ENCODE results near the gene UBE2V1.
"Not testable (repeated sequence)": the region's sequence is repeated elsewhere in the genome, so short reads cannot be mapped to it uniquely, and the experiment has no call there.

Gene UBE2V1

DNA sequence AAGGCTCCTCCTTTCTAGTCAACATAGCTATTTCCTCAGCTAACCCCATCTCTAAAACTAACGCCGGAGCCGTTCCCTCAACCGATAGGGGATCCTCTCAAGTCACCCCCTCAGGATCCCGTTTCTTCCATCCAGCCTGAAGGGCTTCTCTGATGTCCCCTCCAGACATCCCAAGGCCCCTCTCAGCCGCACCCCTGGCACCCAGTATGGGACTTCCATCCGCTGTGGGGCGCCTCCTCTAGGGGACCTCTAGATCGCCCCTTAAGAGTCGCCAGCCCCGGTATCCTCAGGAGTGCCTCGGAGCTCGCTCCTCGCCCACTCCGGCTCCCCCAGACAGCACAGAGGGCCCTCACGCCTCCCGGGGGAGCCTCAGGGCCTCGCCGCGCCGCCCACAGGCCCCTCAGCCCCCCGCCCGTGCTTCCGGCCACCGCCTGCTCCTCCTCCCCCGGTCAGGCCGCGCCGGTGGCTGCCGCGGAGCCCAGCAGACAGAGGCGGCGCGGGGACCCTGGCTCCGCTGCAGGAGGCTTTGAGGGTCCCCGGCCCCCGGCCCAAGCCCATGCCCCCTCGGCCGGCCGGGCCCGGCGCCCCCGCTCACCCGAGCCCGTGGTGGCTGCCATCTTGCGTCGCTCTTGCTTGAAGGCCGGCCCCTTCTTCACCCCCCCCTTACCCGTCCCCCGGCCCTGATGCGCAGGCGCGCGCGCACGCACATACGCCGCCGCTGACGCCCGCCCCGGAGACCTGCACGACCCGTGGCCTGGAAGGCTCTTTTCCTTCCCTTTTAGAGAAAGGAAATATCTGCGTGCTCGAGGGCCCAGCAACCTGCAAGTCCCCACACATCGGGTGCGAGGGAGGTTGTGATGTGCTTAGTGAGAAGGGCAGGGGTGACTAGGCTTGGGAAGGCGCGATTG lies at the start of gene UBE2V1:
UBE2V1 (minus strand) TSS at position 639 of the 908 bp plus-strand sequence; CDS start at position 617, 22 bp downstream.
- FAIRE-seq (peak; percentile 59), DNase-seq (ENCODE audit: extremely low spot score, insufficient read length, low read depth) (peak; percentile 85)

DNA sequence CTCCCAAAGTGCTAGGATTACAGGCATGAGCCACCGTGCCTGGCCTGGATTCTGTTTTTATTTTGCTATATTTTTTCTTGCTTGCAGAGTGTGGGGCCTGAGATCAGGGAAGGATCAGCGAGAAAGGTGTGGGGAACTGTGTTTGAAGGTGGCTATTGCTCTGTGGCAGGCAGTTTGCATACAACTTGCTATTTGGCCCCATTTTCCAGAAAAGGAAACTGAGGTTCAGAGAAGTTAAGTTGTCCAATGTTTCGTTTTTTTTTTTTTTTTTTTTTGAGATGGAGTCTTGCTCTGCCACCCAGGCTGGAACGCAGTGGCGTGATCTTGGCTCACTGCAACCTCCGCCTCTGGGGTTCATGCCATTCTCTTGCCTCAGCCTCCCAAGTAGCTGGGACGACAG lies 48.5 kb upstream of the UBE2V1 start:
- DNase-seq (ENCODE audit: extremely low spot score, insufficient read length, low read depth); FAIRE-seq: not testable (repeated sequence)

DNA sequence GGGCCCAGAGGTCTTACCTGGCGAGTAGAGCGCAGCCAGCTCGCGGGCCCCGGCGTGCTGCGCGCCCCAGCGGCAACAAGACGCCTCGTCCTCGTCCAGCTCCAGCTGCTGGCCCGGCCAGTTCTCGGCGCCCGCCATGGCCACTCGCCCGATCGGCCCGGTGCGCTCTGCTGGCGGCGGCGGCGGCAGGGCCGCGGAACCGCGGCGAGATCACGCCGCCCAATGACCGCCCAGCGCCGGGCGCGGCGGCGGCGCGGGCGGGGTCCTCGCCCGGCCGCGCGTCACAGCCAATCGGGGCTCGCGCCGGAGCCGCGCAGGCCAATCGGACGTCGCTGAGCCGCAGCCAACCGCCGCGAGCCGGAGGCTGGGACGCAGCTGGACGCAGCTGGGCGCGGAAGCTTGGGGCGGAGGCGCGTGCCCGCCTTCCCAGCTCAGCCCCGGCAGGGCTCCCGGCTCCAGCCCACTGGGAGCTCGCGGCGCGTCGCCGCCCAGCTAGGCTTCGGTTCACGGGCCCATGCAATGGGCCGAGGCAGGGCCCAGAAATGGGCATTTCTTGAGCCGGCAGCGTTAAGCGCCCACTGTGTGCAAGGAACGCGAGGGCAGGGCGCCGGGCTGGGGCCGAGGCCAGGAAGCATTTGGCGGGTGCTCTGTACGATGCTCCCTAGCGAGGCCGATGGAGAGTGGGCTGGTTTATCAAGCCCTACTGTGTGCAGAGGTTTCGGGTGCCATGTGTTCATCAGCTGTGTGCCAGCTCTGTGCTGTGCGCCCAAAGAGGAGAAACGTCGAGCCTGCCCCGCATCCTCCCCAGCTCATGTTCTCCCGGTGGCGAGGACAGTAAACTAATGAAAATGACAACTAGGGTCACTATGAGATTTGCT lies 40.8 kb upstream of the UBE2V1 start, which contains the start of gene PEDS1:
PEDS1 (minus strand) TSS at position 224 of the 878 bp plus-strand sequence; CDS start at position 138, 86 bp downstream.
- FAIRE-seq (peak; percentile 68), DNase-seq (ENCODE audit: extremely low spot score, insufficient read length, low read depth) (peak; percentile 98)

DNA sequence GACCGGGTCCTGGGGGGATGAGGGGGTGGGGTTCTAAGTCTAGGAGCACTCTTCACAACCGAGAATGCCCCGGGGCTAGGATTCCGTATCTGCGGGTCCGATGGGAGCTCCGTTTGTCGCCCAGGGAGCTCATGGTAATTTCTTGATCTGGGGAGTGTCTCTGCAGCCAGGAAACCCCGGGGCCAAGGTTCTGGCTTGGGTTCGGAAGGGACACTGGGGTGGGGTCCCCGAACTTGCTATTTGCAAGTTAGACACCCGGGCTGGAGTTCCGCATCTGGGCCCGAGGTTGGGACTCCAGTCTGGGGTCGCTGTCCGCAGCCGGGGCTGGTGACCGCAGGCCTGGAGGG lies 40.2 kb upstream of the UBE2V1 start:
- no peak for FAIRE-seq
- DNase-seq (ENCODE audit: extremely low spot score, insufficient read length, low read depth), result no peak

DNA sequence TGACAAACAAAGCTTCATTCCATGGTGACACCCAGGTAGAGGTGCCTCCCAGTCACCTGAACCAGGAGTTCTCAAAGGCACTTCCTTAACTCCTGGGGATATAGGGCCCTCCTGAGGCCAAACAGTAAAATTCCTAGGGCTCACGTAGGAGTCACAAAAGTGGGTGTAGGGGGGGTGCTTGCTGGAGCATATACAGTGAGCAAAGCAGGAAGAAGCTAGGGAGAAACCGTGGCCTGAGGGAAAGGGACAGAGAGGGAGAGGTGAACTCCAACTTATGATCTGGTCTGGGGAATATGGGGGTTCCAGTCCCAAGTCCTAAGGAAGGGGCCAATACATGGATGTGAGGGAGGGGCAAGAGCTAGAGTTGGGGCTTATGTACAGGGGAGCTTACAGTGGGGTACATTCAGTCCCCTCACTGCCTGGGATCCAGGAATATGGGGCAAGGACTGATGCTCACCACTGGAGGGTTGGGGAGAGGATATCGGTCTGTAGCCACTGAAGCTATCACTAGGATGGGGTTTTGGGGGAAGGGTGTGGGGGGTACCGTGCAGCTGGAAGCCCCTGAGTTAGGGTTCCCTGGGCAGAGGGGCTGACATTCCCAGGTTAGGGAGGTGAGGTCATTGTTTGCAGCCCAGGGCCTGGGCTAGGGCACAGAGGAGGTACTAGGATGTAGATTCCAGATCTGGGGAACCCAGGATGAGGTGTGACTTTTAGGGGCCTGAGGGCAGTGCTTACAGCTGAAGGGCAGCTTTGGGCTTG lies 39.6 kb upstream of the UBE2V1 start:
- no peak for FAIRE-seq

GRCh38 chr20:50151034-50151743 lies 38.2 kb upstream of the UBE2V1 start:
- no peak for DNase-seq (ENCODE audit: extremely low spot score, insufficient read length, low read depth)
- no peak for FAIRE-seq

More for the DNA sequence above, 39.6 kb upstream of the UBE2V1 start:
- DNase-seq (ENCODE audit: extremely low spot score, insufficient read length, low read depth), result no peak

GRCh38 chr20:50149481-50150254 lies 36.7 kb upstream of the UBE2V1 start:
- DNase-seq (ENCODE audit: extremely low spot score, insufficient read length, low read depth) (no peak), FAIRE-seq (no peak)

DNA sequence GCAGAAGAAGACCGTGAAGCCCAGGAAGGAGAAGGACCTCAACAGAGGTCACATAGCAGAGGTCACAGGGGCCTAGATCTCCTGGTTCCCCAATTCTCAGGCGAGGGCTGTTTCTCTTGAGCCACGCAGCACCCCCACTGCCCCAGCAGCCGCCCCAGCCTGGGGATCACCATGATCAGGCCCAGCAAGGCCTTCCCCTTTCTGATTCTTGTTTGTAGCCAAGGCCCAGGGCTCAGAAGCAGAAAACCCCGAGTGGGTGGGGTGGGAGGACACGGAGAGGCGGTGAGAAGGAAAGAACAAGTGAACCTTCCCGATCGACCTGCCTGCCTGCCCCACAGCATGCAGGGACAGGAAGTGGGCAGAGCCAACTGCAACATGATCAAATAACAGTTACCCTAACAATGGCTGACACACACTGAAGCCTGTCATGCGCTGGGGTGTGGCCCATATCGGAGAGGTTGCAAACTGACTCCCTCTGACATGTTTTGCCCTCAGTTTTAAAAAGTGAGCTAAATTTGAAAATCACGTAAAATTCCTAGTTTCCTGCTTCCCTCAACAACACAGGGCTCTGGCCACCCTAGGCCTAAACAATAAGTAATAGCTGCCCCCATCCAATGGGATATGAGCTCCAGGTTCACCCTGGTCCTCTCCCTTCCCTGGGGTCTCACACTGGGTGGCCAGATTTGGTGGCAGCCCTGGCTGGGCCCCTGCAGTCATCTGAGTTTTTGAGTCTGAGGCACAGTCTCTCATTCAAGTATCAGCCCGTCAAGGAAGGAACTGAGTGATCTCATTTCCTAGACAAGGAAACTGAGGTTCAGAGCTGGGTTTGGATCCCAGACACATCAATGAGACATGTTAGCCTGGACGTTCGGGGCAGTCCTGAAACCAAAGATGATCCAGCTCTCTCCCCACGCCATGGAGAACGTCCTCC lies 34.0 kb upstream of the UBE2V1 start:
- DNase-seq (ENCODE audit: extremely low spot score, insufficient read length, low read depth) (no peak), FAIRE-seq (peak; percentile 35)

DNA sequence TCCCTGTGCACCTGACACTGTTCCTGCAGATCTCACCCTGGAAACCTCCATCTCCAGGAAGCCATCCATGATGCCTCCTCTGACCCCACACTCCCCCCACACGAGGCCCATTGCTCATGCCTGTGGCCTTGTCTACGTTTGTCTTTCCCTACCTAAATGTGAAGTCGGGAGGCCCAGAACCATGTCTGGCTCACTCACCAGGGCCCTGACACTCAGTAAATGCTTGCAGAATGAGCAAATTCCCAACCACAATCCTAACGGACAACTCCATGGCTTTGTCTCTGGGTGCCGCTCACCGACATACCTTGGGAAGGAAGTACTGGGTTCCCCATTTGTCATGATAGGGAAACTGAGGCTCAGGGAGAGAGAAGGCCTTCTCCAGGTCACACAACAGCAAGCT lies 33.3 kb upstream of the UBE2V1 start:
- DNase-seq (ENCODE audit: extremely low spot score, insufficient read length, low read depth) (no peak), FAIRE-seq (no peak)

DNA sequence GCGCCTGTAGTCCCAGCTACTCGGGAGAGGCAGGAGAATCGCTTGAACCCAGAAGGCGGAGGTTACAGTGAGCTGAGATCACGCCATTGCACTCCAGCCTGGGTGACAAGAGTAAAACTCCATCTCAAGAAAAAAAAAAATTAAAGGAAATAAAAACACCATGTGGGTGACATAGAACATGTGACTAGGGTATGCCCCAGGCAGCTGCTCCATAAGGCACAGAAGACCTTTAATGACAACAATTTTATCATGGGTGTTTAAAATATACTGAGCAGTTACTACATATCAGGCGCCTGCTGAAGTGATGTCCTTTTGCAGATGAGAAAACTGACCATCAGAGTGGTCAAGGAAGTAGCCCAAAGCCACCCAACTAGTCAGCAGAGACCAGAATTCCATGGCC lies 32.6 kb upstream of the UBE2V1 start:
- no peak for FAIRE-seq
- no peak for DNase-seq (ENCODE audit: extremely low spot score, insufficient read length, low read depth)

GRCh38 chr20:50144362-50144761 lies 31.4 kb upstream of the UBE2V1 start:
- FAIRE-seq, result no peak
- no peak for DNase-seq (ENCODE audit: extremely low spot score, insufficient read length, low read depth)

- FAIRE-seq, result no peak
- no peak for DNase-seq (ENCODE audit: extremely low spot score, insufficient read length, low read depth)
These were observed 29.9 kb upstream of the UBE2V1 start for GRCh38 chr20:50142812-50143211.

DNA sequence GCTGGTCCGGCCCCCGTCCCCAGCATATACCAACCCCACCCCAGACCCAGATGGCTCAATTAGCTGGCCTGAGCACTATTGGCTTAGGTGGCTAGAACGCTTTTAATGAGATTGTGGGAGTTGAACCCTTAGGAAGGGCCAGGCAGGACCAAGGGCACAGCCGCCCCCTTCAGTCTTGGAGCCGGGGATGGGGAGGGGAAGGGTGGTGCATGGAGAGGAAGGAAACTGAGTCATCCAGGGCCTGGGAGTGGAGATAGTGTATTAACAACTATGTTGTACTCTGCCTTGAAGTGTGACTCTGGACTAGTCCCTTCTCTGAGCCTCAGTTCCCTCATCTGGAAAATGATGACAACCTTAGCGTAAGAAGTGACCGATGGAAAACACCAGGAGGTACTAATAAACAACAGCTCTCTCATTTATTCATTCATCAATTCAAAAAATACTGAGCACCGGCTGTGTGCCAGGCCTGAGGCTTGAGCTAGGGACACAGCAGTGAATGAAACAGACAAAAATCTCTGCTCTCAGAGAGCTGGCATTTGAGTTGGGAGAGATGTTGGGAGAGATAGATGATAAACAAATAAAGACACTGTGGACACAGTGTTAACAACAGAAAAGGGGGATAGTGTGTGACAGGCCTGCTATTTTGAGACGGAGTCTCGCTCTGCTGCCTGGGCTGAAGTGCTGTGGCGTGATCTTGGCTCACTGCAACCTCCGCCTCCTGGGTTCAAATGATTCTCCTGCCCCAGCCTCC lies 29.0 kb upstream of the UBE2V1 start:
- no peak for DNase-seq (ENCODE audit: extremely low spot score, insufficient read length, low read depth)
- FAIRE-seq, result no peak

DNA sequence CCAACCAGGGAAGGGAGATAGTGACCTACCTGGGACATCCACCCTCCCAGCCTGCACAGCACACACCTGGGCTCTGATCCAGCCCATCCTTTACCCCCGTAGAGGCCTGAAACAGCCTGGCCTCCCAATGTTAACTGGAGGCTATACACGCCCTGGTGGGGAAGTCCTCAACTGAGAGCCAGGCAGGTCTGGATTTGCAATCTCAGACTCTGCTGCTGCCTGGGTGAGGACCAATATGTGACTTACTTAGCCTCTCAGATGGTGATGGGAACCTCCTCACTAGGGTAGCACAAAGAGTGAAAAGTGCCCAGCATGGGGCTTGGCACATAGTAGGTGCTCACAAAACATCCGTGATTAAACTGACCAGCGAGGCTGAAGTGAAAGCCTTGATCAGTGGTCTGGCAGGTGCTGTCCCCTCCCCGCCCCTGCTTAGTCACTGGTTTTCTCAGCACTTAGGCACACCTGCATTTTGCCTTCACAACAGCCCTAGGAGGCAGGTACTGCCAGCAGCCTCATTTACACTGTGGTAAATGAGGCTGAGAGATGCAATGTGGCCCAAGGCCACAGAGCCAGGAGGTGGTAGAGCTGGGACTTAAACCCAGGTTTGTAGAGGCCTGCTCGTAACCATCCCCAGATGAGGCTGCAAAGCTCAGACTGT lies 28.2 kb upstream of the UBE2V1 start:
- no peak for DNase-seq (ENCODE audit: extremely low spot score, insufficient read length, low read depth)
- FAIRE-seq, result no peak

DNA sequence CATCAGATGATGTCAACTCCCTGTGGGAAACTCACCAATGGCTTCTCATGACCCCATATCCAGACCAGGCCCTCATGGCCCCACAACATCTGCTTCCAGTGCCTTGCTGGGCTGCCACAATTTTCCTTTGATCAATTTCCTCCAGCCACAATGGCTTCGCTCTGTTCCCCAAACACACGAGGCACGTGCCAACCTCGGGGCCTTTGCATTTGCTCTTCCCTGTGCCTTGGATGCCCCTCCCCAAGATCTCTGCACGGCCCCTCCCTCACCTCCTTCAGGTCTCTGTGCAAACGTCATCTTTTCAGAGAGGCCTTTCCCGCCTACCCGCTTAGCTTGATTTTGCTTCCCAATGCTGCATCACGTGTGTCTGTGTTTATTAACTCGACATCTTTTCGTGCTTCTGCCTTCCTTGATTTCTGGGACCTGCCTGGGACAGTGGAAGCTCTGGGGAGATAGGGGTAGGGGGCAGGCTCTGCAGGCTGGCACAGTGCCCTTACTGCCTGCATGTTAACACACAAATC lies 27.4 kb upstream of the UBE2V1 start:
- DNase-seq (ENCODE audit: extremely low spot score, insufficient read length, low read depth) (no peak), FAIRE-seq (no peak)

Data from GM18507 (cell line).